Uterus (tissue), 4 donors: ENCODE data around the gene EGFL6. TPM values are rescaled to one million over a fixed set of nuclear protein-coding genes. Genes with fewer than 3 reads are reported as not detected.

Experiments
- DNase-seq, 2 donors: peaks; one replicate each; pipeline ENCODE4 v3.0.0-alpha.2; 2019 to 2020
- H3K27ac ChIP-seq, 2 donors: fragments of 200-600 bp; sonication (generic); 1 replicate in 1 of 2; 2 replicates in 1 of 2; pipeline ENCODE4 v1.5.1; 2016 to 2018
- H3K27me3 ChIP-seq, 2 donors: fragments of 200-600 bp; sonication (generic); one replicate each; pipeline ENCODE4 v1.5.1; 2018 to 2019; ENCODE audit warnings: control low read depth in 1 of 2
- H3K36me3 ChIP-seq, 2 donors: fragments of 200-600 bp; sonication (generic); one replicate each; pipeline ENCODE4 v1.5.1; 2019; ENCODE audit warnings: control low read depth in 1 of 2
- H3K4me1 ChIP-seq, 2 donors: fragments of 200-600 bp; sonication (generic); one replicate each; pipeline ENCODE4 v1.5.1; 2018 to 2019; ENCODE audit warnings: control low read depth in 1 of 2
- H3K4me3 ChIP-seq, 2 donors: fragments of 200-600 bp; sonication (generic); 1 replicate in 1 of 2; 2 replicates in 1 of 2; pipeline ENCODE4 v1.5.1; 2018 to 2019; ENCODE audit warnings: mild to moderate bottlenecking in 1 of 2
- H3K9me3 ChIP-seq, 2 donors: fragments of 200-600 bp; sonication (generic); one replicate each; pipeline ENCODE4 v1.5.1; 2019; ENCODE audit warnings: control low read depth in 1 of 2
- CTCF ChIP-seq, 4 experiments: fragments of 200-600 bp in 2 of 4; fragments of 450-650 bp in 2 of 4; sonication (generic) in 2 of 4; IDR thresholded peaks; one replicate each; pipeline ENCODE4 v1.5.1; 2016 to 2019; ENCODE audit warnings: antibody characterized with exemption in 4 of 4, mild to moderate bottlenecking in 2 of 4, moderate library complexity in 1 of 4
- POLR2A ChIP-seq, 2 donors: fragments of 450-650 bp; IDR thresholded peaks; one replicate each; pipeline ENCODE4 v1.6.1; 2016; ENCODE audit warnings: antibody characterized with exemption in 2 of 2, mild to moderate bottlenecking in 1 of 2, moderate library complexity in 1 of 2
- intact Hi-C: fragments of 100-400 bp; cut with DNase I; formaldehyde crosslinking; loops from one replicate; pipeline ENCODE4 v1.15.1; 2023; ENCODE audit warnings: low total_unique reads
- total RNA-seq, 4 donors: library from RNA; depleted of rRNA in 3 of 4; stranded (reverse); fragments of >200 nt in 3 of 4; gene quantifications; one replicate each; pipeline versions ENCODE4 v1.1.0 to v1.2.4, GENCODE V29; 2014 to 2023
- donor health status: DM: yes; HTN: yes; CAD: no.

EGFL6 gene
- total RNA-seq, 4 donors from 2014 or later = 0.18 to 15.7 TPM; not detected in 2

DNA sequence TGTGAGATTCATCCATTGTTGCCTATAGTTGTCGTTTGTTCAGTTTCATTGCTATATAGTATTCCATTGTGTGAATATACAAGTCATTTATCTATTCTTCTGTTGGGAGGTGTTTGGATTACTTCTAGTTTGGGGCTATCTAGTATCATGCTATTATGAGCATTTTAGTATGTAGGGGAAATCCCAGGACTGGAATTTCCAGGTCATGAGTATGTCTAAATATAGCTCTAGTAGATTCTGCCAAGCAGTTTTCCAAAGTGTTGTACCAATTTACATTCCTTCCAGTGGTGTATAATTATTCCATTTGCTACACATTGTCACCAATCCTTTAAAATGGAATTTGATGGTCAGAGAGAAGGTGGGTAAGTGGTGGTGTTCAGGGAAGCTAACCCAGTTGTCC lies 30.1 kb downstream of the EGFL6 start:
- DNase-seq = no peak
- H3K36me3 ChIP-seq = no peaks in the 10 kb centered on the region
- H3K4me1 ChIP-seq = no peaks in the 10 kb centered on the region
- H3K27me3 ChIP-seq = no peaks in the 10 kb centered on the region
- no peak overlapping the region for H3K27ac ChIP-seq
- no peak for TF ChIP-seq CTCF (IDR thresholded peaks at IDR 0.05)
- TF ChIP-seq POLR2A (IDR thresholded peaks at IDR 0.05) = no peak
- intact Hi-C loops = no loop called here
- H3K4me3 ChIP-seq = no peak overlapping the region
- no peaks in the 10 kb centered on the region for H3K9me3 ChIP-seq

DNA sequence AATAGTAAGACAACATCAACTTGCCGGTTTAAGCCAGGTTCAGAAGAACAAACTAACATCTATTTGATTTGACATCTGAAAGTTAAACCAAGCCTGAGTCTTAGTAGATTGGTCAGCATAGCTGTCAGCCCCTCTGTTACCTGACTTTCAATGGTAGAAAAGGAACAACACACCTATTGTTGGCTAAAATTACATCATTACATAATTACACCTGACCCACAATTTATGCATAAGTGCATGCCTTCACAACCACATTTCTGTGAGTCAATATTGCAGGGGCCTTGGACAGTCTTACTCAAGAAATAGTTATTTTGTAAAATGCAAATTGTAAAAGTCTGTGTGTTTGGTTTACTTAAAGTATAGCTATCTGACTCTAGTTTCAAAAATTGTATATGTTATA lies 36.2 kb downstream of the EGFL6 start:
- no peaks in the 10 kb centered on the region for H3K4me1 ChIP-seq
- no peaks in the 10 kb centered on the region for H3K27me3 ChIP-seq
- no peak overlapping the region for H3K4me3 ChIP-seq
- no peak for DNase-seq
- no peaks in the 10 kb centered on the region for H3K9me3 ChIP-seq
- TF ChIP-seq POLR2A (IDR thresholded peaks at IDR 0.05) (no peak), CTCF (IDR thresholded peaks at IDR 0.05) (no peak)
- no peaks in the 10 kb centered on the region for H3K36me3 ChIP-seq
- no peak overlapping the region for H3K27ac ChIP-seq
- intact Hi-C loops = no loop called here

GRCh38 chrX:13607331-13607995 lies 38.1 kb downstream of the EGFL6 start:
- Histone ChIP-seq H3K9me3 (no peaks in the 10 kb centered on the region), H3K27ac (no peak overlapping the region), H3K27me3 (no peaks in the 10 kb centered on the region), H3K4me1 (no peaks in the 10 kb centered on the region), H3K4me3 (no peak overlapping the region), H3K36me3 (no peaks in the 10 kb centered on the region)
- intact Hi-C loops = no loop called here
- TF ChIP-seq CTCF (IDR thresholded peaks at IDR 0.05) (no peak), POLR2A (IDR thresholded peaks at IDR 0.05) (no peak)
- no peak for DNase-seq

GRCh38 chrX:13607996-13608365 lies 38.6 kb downstream of the EGFL6 start:
- no peaks in the 10 kb centered on the region for H3K36me3 ChIP-seq
- no peaks in the 10 kb centered on the region for H3K9me3 ChIP-seq
- H3K27ac ChIP-seq = no peak overlapping the region
- H3K4me1 ChIP-seq = no peaks in the 10 kb centered on the region
- H3K4me3 ChIP-seq = no peak overlapping the region
- no peak for DNase-seq
- TF ChIP-seq CTCF (IDR thresholded peaks at IDR 0.05) (no peak), POLR2A (IDR thresholded peaks at IDR 0.05) (no peak)
- intact Hi-C loops = no loop called here
- no peaks in the 10 kb centered on the region for H3K27me3 ChIP-seq

DNA sequence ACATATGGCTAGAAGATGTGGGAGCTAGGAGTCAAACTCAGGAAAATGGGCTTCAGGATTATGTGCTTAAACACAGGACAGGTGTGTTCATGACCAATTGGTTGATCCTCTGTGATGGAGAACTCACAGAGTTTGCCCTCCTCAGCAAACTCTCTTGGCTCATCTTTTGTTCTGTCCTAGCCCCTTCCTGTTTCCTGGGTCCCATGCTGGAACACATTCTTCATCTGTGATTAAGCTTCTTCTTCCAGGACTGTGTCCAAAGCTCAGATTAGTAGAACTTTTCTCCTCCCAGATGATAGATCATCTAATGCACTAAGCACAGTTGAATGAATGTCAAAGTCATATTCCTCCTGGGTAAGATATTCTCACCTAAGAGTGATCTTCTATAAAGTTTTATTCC lies 44.8 kb downstream of the EGFL6 start:
- Histone ChIP-seq H3K27ac (no peak overlapping the region), H3K9me3 (no peaks in the 10 kb centered on the region), H3K4me3 (no peak overlapping the region), H3K36me3 (no peaks in the 10 kb centered on the region), H3K27me3 (peaks cover 0 to 5% of the 10 kb centered on the region in 2 donors), H3K4me1 (no peaks in the 10 kb centered on the region)
- intact Hi-C loops = no loop called here
- TF ChIP-seq CTCF (IDR thresholded peaks at IDR 0.05) (no peak), POLR2A (IDR thresholded peaks at IDR 0.05) (no peak)
- DNase-seq = no peak
